HEK293 (cell line): ENCODE data around the gene BACE1.

Experiments
- HOXD13 ChIP-seq: sonication (generic); formaldehyde crosslinking; IDR thresholded peaks from 2 replicates; pipeline ENCODE4 v1.8.0; 2022; ENCODE audit warnings: missing genetic modification reagents, borderline replicate concordance
- INSM2 ChIP-seq: fragments of 450-650 bp; formaldehyde crosslinking; IDR thresholded peaks from 2 replicates; pipeline ENCODE4 v1.5.1; 2016; ENCODE audit warnings: missing biosample characterization, missing genetic modification characterization
- PRDM6 ChIP-seq: fragments of 450-650 bp; formaldehyde crosslinking; IDR thresholded peaks from 2 replicates; pipeline ENCODE4 v1.5.1; 2017; ENCODE audit warnings: missing biosample characterization, missing genetic modification characterization
- RBAK ChIP-seq: fragments of 450-650 bp; formaldehyde crosslinking; IDR thresholded peaks from 2 replicates; pipeline ENCODE4 v1.5.1; 2016; ENCODE audit warnings: missing biosample characterization, missing genetic modification characterization
- SP3 ChIP-seq: fragments of 450-650 bp; formaldehyde crosslinking; IDR thresholded peaks from 2 replicates; pipeline ENCODE4 v1.5.1; 2016; ENCODE audit warnings: missing biosample characterization, missing genetic modification characterization
- ZBTB17 ChIP-seq: fragments of 450-650 bp; formaldehyde crosslinking; IDR thresholded peaks from 2 replicates; pipeline ENCODE4 v1.5.1; 2016; ENCODE audit warnings: missing biosample characterization, missing genetic modification characterization
- ZFP3 ChIP-seq: fragments of 450-650 bp; formaldehyde crosslinking; IDR thresholded peaks from 2 replicates; pipeline ENCODE4 v1.5.1; 2016; ENCODE audit warnings: low read depth, missing biosample characterization, missing genetic modification characterization
- ZNF114 ChIP-seq: fragments of 450-650 bp; formaldehyde crosslinking; IDR thresholded peaks from 2 replicates; pipeline ENCODE4 v1.5.0; 2017; ENCODE audit warnings: missing biosample characterization, missing genetic modification characterization
- ZNF121 ChIP-seq: fragments of 450-650 bp; formaldehyde crosslinking; IDR thresholded peaks from 2 replicates; pipeline ENCODE4 v1.5.1; 2016; ENCODE audit warnings: missing biosample characterization, missing genetic modification characterization
- ZNF146 ChIP-seq: fragments of 450-650 bp; formaldehyde crosslinking; IDR thresholded peaks from 2 replicates; pipeline ENCODE4 v1.5.1; 2016; ENCODE audit warnings: missing biosample characterization, missing genetic modification characterization
- ZNF18 ChIP-seq: fragments of 450-650 bp; formaldehyde crosslinking; IDR thresholded peaks from 2 replicates; pipeline ENCODE4 v1.5.1; 2016; ENCODE audit warnings: missing biosample characterization, missing genetic modification characterization
- ZNF214 ChIP-seq: fragments of 450-650 bp; formaldehyde crosslinking; IDR thresholded peaks from 2 replicates; pipeline ENCODE4 v1.5.1; 2017; ENCODE audit warnings: missing biosample characterization, mild to moderate bottlenecking, missing genetic modification characterization, borderline replicate concordance
- ZNF266 ChIP-seq: fragments of 450-650 bp; formaldehyde crosslinking; IDR thresholded peaks from 2 replicates; pipeline ENCODE4 v1.5.1; 2016; ENCODE audit warnings: missing biosample characterization, missing genetic modification characterization, low read depth
- ZNF280C ChIP-seq: fragments of 450-650 bp; formaldehyde crosslinking; IDR thresholded peaks from 2 replicates; pipeline ENCODE4 v1.5.1; 2016; ENCODE audit warnings: missing biosample characterization, missing genetic modification characterization
- ZNF280D ChIP-seq: fragments of 450-650 bp; formaldehyde crosslinking; IDR thresholded peaks from 2 replicates; pipeline ENCODE4 v1.5.1; 2016; ENCODE audit warnings: missing biosample characterization, missing genetic modification characterization
- ZNF302 ChIP-seq: fragments of 450-650 bp; formaldehyde crosslinking; IDR thresholded peaks from 2 replicates; pipeline ENCODE4 v1.5.1; 2016; ENCODE audit warnings: missing biosample characterization, missing genetic modification characterization, low read depth
- ZNF366 ChIP-seq: fragments of 450-650 bp; formaldehyde crosslinking; conservative IDR thresholded peaks from 2 replicates; pipeline ENCODE4 v1.5.1; 2016; ENCODE audit warnings: missing biosample characterization, missing genetic modification characterization
- ZNF513 ChIP-seq: fragments of 450-650 bp; IDR thresholded peaks from 2 replicates; pipeline ENCODE4 v1.5.1; 2018; ENCODE audit warnings: missing biosample characterization, missing genetic modification characterization
- ZNF580 ChIP-seq: fragments of 450-650 bp; formaldehyde crosslinking; IDR thresholded peaks from 2 replicates; pipeline ENCODE4 v1.5.1; 2016; ENCODE audit warnings: missing biosample characterization, missing genetic modification characterization
- ZNF621 ChIP-seq: fragments of 450-650 bp; formaldehyde crosslinking; IDR thresholded peaks from 2 replicates; pipeline ENCODE4 v1.5.1; 2017; ENCODE audit warnings: missing biosample characterization, missing genetic modification characterization
- ZNF623 ChIP-seq: fragments of 450-650 bp; formaldehyde crosslinking; IDR thresholded peaks from 2 replicates; pipeline ENCODE4 v1.5.1; 2016; ENCODE audit warnings: missing biosample characterization, missing genetic modification characterization
- ZNF660 ChIP-seq: fragments of 450-650 bp; IDR thresholded peaks from 2 replicates; pipeline ENCODE4 v1.5.1; 2018; ENCODE audit warnings: missing biosample characterization, mild to moderate bottlenecking, missing genetic modification characterization
- ZNF670 ChIP-seq: fragments of 450-650 bp; formaldehyde crosslinking; IDR thresholded peaks from 2 replicates; pipeline ENCODE4 v1.5.1; 2016; ENCODE audit warnings: missing biosample characterization, missing genetic modification characterization, low read depth
- ZNF777 ChIP-seq: fragments of 450-650 bp; formaldehyde crosslinking; IDR thresholded peaks from 2 replicates; pipeline ENCODE4 v1.5.1; 2017; ENCODE audit warnings: missing biosample characterization, missing genetic modification characterization, borderline replicate concordance
- ZNF785 ChIP-seq: fragments of 450-650 bp; formaldehyde crosslinking; IDR thresholded peaks from 2 replicates; pipeline ENCODE4 v1.5.1; 2016; ENCODE audit warnings: missing biosample characterization, missing genetic modification characterization
- ZNF837 ChIP-seq: fragments of 450-650 bp; formaldehyde crosslinking; IDR thresholded peaks from 2 replicates; pipeline ENCODE4 v1.5.1; 2016; ENCODE audit warnings: missing biosample characterization, missing genetic modification characterization
- ZSCAN23 ChIP-seq: fragments of 450-650 bp; formaldehyde crosslinking; IDR thresholded peaks from 2 replicates; pipeline ENCODE4 v1.5.1; 2016; ENCODE audit warnings: missing biosample characterization, missing genetic modification characterization

The BACE1 gene

GRCh38 chr11:117316197-117316961 is at the start of gene BACE1 (continued):
- no peak for TF ChIP-seq ZNF280C (tag by site-specific recombination)
- TF ChIP-seq ZNF785 (tag by site-specific recombination), result no peak
- TF ChIP-seq RBAK (tag by site-specific recombination), result no peak
- TF ChIP-seq ZNF146 (tag by site-specific recombination), result no peak
- no peak for TF ChIP-seq ZNF121 (tag by site-specific recombination)
- TF ChIP-seq ZNF214 (tag by site-specific recombination), result no peak
- TF ChIP-seq ZNF18 (tag by site-specific recombination), result no peak
- TF ChIP-seq INSM2, result no peak
- no peak for TF ChIP-seq ZNF114 (tag by site-specific recombination)
- TF ChIP-seq ZNF777 (tag by site-specific recombination), result no peak
- TF ChIP-seq ZNF266 (tag by site-specific recombination), result no peak
- peak; percentile 38; the same call in 1 of the 2 replicates for TF ChIP-seq SP3 (tag by site-specific recombination)
- no peak for TF ChIP-seq ZNF670 (tag by site-specific recombination)
- no peak for TF ChIP-seq ZFP3 (tag by site-specific recombination)
- TF ChIP-seq PRDM6 (tag by site-specific recombination), result no peak
- TF ChIP-seq HOXD13 (CRISPR knock-in tag), result no peak
- TF ChIP-seq ZNF621, result no peak
- TF ChIP-seq ZNF623 (tag by site-specific recombination), result no peak
- TF ChIP-seq ZBTB17 (tag by site-specific recombination), result peak; percentile 76
- no peak for TF ChIP-seq ZNF513
- TF ChIP-seq ZNF580 (tag by site-specific recombination), result no peak
- no peak for TF ChIP-seq ZNF280D (tag by site-specific recombination)
- no peak for TF ChIP-seq ZSCAN23 (tag by site-specific recombination)
- TF ChIP-seq ZNF302 (tag by site-specific recombination), result no peak
- TF ChIP-seq ZNF837 (tag by site-specific recombination), result no peak
- TF ChIP-seq ZNF660 (tag by site-specific recombination), result no peak
- peak; percentile 56 for TF ChIP-seq ZNF366 (tag by site-specific recombination)
